HepG2 (cell line): ENCODE measurements around the gene JMJD8. TPM values are rescaled to one million over a fixed set of nuclear protein-coding genes. Genes with fewer than 3 reads are reported as not detected.
A peak's percentile ranks its signal among the peaks of the same experiment; 100 is the strongest.

Experiments
- ATAC-seq: fragments of 200-7000 bp; cut with Tn5 transposase; 3 replicates; pipeline ENCODE4 v1.9.1; 2020; ENCODE audit warnings: mild to moderate bottlenecking, moderate library complexity
- BruUV-seq: library from RNA; stranded (reverse); fragments of 400-500 nt; replicated peaks from 2 replicates; lab custom pipeline; 2021; lab: Mats Ljungman, UMichigan
- CTCF ChIA-PET: fragments of 300-600 bp; formaldehyde crosslinking; extraction: SDS; loops from one replicate; lab custom pipeline; 2021; ENCODE audit warnings: low total read pairs, inconsistent platforms, low intra/inter-chr PET ratio; lab: Yijun Ruan, JAX
- POLR2A ChIA-PET: fragments of 350-600 bp; sonication (Branson Sonifier 250); formaldehyde crosslinking; loops from one replicate; lab custom pipeline; 2020; ENCODE audit warnings: antibody characterized with exemption, inconsistent platforms; lab: Yijun Ruan, JAX
- DNase-seq: peaks from one replicate; pipeline ENCODE4 v3.0.0-alpha.2; 2015; ENCODE audit warnings: low spot score
- FAIRE-seq: peaks from 3 replicates; lab custom pipeline; 2011; peaks lifted over from hg19 to GRCh38; lab: Jason Lieb, UNC
- H2AFZ ChIP-seq: one replicate; pipeline ENCODE4 v1.6.1; 2011; ENCODE audit warnings: low read length, inconsistent platforms
- H3K27ac ChIP-seq: fragments of 300-600 bp; 3 replicates; pipeline ENCODE4 v1.8.0; 2011; ENCODE audit warnings: mixed run types, mild to moderate bottlenecking, mixed read lengths, low read length, inconsistent platforms; ENCODE audit not compliant: insufficient read depth; ENCODE audit errors: extremely low read length
- H3K27me3 ChIP-seq, 2 experiments: fragments of 200-600 bp in 1 of 2; 2 replicates in 1 of 2; 3 replicates in 1 of 2; pipeline versions ENCODE4 v1.6.0 to v1.8.0; 2011; ENCODE audit warnings: low read length in 2 of 2, mild to moderate bottlenecking in 2 of 2, moderate library complexity in 2 of 2, inconsistent platforms in 1 of 2; ENCODE audit not compliant: insufficient read depth in 2 of 2, control insufficient read depth in 1 of 2
- H3K36me3 ChIP-seq, 2 experiments: fragments of 200-600 bp in 1 of 2; replicated peaks in 1 of 2; 2 replicates in 1 of 2; 3 replicates in 1 of 2; pipeline versions ENCODE4 v1.5.1 to v1.8.0; 2011; ENCODE audit warnings: low read length in 2 of 2, inconsistent platforms in 1 of 2; ENCODE audit not compliant: insufficient read depth in 2 of 2, control insufficient read depth in 1 of 2
- H3K4me1 ChIP-seq: 2 replicates; pipeline ENCODE4 v1.5.1; 2012; ENCODE audit warnings: low read length, inconsistent platforms; ENCODE audit not compliant: insufficient read depth
- H3K4me2 ChIP-seq: 2 replicates; pipeline ENCODE4 v1.6.0; 2011; ENCODE audit warnings: low read depth, low read length, inconsistent platforms
- H3K4me3 ChIP-seq, 3 experiments: fragments of 200-600 bp in 1 of 3; sonication (generic), shearing (Covaris generic) in 1 of 3; replicated peaks in 1 of 3; 2 replicates each; pipeline ENCODE4 v1.5.1; 2011 to 2016; ENCODE audit warnings: low read length in 3 of 3, inconsistent platforms in 2 of 3, low read depth in 2 of 3, mild to moderate bottlenecking in 2 of 3, control low read depth in 1 of 3, mixed read lengths in 1 of 3; ENCODE audit not compliant: insufficient read depth in 1 of 3
- H3K79me2 ChIP-seq: one replicate; pipeline ENCODE4 v1.6.1; 2011; ENCODE audit warnings: low read length, inconsistent platforms; ENCODE audit not compliant: insufficient read depth
- H3K9ac ChIP-seq: 2 replicates; pipeline ENCODE4 v1.6.0; 2011; ENCODE audit warnings: mild to moderate bottlenecking, low read depth, low read length, inconsistent platforms; ENCODE audit not compliant: insufficient read depth
- H3K9me3 ChIP-seq: 2 replicates; pipeline ENCODE4 v1.5.1; 2012; ENCODE audit warnings: mild to moderate bottlenecking, low read length
- H4K20me1 ChIP-seq: 2 replicates; pipeline ENCODE4 v1.6.0; 2011; ENCODE audit warnings: inconsistent platforms, mild to moderate bottlenecking, low read length, moderate library complexity; ENCODE audit not compliant: insufficient read depth
- CHD4 ChIP-seq: fragments of 200-600 bp; sonication (generic); IDR thresholded peaks from 2 replicates; pipeline ENCODE4 v1.7.0; 2017; ENCODE audit warnings: mild to moderate bottlenecking, low read length, borderline replicate concordance
- EZH2 ChIP-seq: conservative IDR thresholded peaks from 2 replicates; pipeline ENCODE4 v1.6.1; 2012; ENCODE audit warnings: mild to moderate bottlenecking, low read depth, low read length, moderate library complexity
- GABPA ChIP-seq, 2 experiments: IDR thresholded peaks; 2 replicates each; pipeline ENCODE4 v1.6.1; 2011 to 2016; ENCODE audit warnings: low read depth in 2 of 2, low read length in 1 of 2, missing biosample characterization in 1 of 2, missing genetic modification characterization in 1 of 2
- REL ChIP-seq: sonication (generic); formaldehyde crosslinking; conservative IDR thresholded peaks from 2 replicates; pipeline ENCODE4 v1.8.0; 2022; ENCODE audit warnings: mild to moderate bottlenecking, missing genetic modification reagents, moderate library complexity
- SP140L ChIP-seq: sonication (generic); formaldehyde crosslinking; IDR thresholded peaks from 2 replicates; pipeline ENCODE4 v1.4.0; 2020; ENCODE audit warnings: missing genetic modification reagents, borderline replicate concordance
- ZNF782 ChIP-seq: sonication (generic); formaldehyde crosslinking; IDR thresholded peaks from 2 replicates; pipeline ENCODE4 v1.4.0; 2020; ENCODE audit warnings: missing genetic modification reagents, mild to moderate bottlenecking, borderline replicate concordance
- WGBS: methylation state at CpG from one replicate; pipeline ENCODE4 v1.1.6; 2017; ENCODE audit warnings: low lambda C conversion rate; 5-methylcytosine and 5-hydroxymethylcytosine counted together
- in situ Hi-C: cut with HindIII; loops from 2 replicates; pipeline ENCODE4 v1.10.0; 2017; ENCODE audit warnings: low pct_unique_long_range_greater_than_20kb; ENCODE audit not compliant: extremely low pct_ligation_motif_present
- intact Hi-C: fragments of 100-400 bp; cut with micrococcal nuclease; formaldehyde crosslinking; loops from one replicate; pipeline ENCODE4 v1.10.0; 2022; ENCODE audit not compliant: unreplicated experiment
- polyA plus RNA-seq, 8 experiments: library from polyadenylated mRNA; depleted of rRNA in 3 of 8; stranded (reverse) in 7 of 8; unstranded in 1 of 8; fragments of >200 nt; fragmentation: Illumina TruSeq in 4 of 8; extraction: Trizol in 4 of 8; gene quantifications; 2 replicates each; pipeline versions ENCODE4 v1.2.1 to v1.2.3, GENCODE V29; 2011 to 2016; ENCODE audit warnings: low read depth in 4 of 8, missing spikeins in 1 of 8, mixed read lengths in 1 of 8; ENCODE audit not compliant: insufficient read depth in 1 of 8
- total RNA-seq, 5 experiments: library from RNA; depleted of rRNA; stranded (reverse); fragments of >200 nt; fragmentation: Illumina TruSeq; extraction: Trizol; gene quantifications; 2 replicates each; pipeline ENCODE4 v1.2.3, GENCODE V29; 2016; ENCODE audit warnings: low read depth in 1 of 5
- TF ChIP-seq, protein P1 (sequence below): IDR thresholded peaks from 2 replicates; pipeline ENCODE4 v1.6.1; 2016; ENCODE audit warnings: control low read depth

Gene JMJD8
- total and polyA plus RNA-seq, 2 of the 13 experiments (the other 11 are each of a cell fraction or from before 2014, with no cell fraction given) = 2.6 to 11.8 TPM

- H3K9ac ChIP-seq = no peak overlapping the region
- no peak overlapping the region for H3K27ac ChIP-seq
- no peaks in the 10 kb centered on the region for H3K9me3 ChIP-seq
- no peaks in the 10 kb centered on the region for H3K4me1 ChIP-seq
- no peaks in the 10 kb centered on the region for H3K36me3 ChIP-seq
- H3K27me3 ChIP-seq = peaks cover 27 to 86% of the 10 kb centered on the region in 2 experiments; a peak in 4 of 5 replicates
- ATAC-seq (no peak), DNase-seq (no peak), FAIRE-seq (no peak)
- BruUV-seq = no TSS peak
- in situ Hi-C loops = no loop called here
- no peak overlapping the region for H3K4me2 ChIP-seq
- no peaks in the 10 kb centered on the region for H3K79me2 ChIP-seq
- 20% methylated on average over 7 of the region's 49 CpGs for WGBS
- H4K20me1 ChIP-seq = no peaks in the 10 kb centered on the region
- intact Hi-C loops = no loop called here
- TF ChIP-seq EZH2 (0 out of 2 replicates have a peak, but pooled peaks have one; percentile 73), SP140L (CRISPR knock-in tag) (no peak)
- ChIA-PET CTCF (no interaction called here), POLR2A (interaction anchor here (1.4 kb wide), 1 partner anchor 11 kb away, joined by 4 read pairs; no protein-coding TSS in a partner anchor)
- no peak overlapping the region for H2AFZ ChIP-seq
- no peak overlapping the region for H3K4me3 ChIP-seq
Measured at GRCh38 chr16:706189-707061, 22.3 kb upstream of the JMJD8 start.

DNA sequence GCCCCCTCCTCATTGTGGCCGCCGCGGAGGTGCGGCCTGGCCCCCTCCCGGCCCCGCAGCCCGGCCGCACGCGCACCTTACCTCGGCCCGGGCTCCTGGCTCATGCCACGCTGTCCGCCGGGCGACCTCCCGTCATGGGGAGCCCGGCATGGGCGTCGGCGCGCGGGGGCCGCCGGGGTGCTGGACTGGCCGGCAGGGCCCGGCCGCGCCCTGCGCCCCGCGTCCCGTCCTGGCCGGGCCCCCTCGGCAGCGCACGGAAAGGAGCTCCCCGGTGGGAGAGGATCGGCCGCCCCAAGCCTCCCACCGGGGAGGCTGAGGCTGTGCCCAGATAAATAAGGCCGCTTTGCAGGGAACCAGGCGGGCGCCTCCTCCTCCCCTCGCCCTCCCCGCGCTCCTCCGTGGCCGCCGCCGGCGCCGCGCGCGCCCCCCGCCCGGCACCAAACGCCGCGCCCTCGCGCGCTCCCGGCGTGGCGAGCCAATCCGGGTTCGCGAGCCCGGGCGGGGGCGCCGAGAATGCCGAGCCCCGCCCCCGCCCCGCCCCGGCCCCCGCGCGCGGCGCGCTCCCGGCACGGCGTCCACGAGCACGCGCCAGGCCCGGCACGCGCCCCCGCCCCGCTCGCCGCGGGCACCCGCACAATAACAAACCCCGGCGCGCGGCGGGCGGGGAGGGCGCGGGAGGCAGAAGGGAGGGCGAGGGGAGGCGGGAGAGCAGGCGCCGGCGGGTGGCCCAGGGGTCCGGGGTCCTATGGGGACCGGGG lies 21.5 kb upstream of the JMJD8 start, which contains the start of gene FBXL16:
Gene FBXL16, minus strand, starts transcription at position 371 of the 758 bp plus-strand sequence. CDS start 8,396 bp downstream, outside the sequence.
- H3K79me2 ChIP-seq = no peaks in the 10 kb centered on the region
- intact Hi-C loops = no loop called here
- 9% methylated on average over 14 of the region's 115 CpGs for WGBS
- no peak for ATAC-seq
- no TSS peak for BruUV-seq
- no peak for DNase-seq
- ChIA-PET POLR2A (no interaction called here), CTCF (no interaction called here)
- peaks cover 28 to 85% of the 10 kb centered on the region in 2 experiments; a peak in 4 of 5 replicates for H3K27me3 ChIP-seq
- peaks cover 3% of the 10 kb centered on the region; the same call in 1 of the 2 replicates for H4K20me1 ChIP-seq
- no peaks in the 10 kb centered on the region for H3K36me3 ChIP-seq
- H3K4me3 ChIP-seq = no peak within 1 kb of the TSS
- no peak within 1 kb of the TSS for H3K27ac ChIP-seq
- FAIRE-seq = no peak
- H2AFZ ChIP-seq = no peak within 1 kb of the TSS
- TF ChIP-seq, protein P1, sequence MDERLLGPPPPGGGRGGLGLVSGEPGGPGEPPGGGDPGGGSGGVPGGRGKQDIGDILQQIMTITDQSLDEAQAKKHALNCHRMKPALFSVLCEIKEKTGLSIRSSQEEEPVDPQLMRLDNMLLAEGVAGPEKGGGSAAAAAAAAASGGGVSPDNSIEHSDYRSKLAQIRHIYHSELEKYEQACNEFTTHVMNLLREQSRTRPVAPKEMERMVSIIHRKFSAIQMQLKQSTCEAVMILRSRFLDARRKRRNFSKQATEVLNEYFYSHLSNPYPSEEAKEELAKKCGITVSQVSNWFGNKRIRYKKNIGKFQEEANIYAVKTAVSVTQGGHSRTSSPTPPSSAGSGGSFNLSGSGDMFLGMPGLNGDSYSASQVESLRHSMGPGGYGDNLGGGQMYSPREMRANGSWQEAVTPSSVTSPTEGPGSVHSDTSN (CRISPR knock-in tag) = no peak
- TF ChIP-seq GABPA (IDR thresholded peaks at IDR 0.05; ENCODE audit: low read depth, low read length) (no peak), GABPA (CRISPR knock-in tag; IDR thresholded peaks at IDR 0.05; ENCODE audit: low read depth) (no peak), CHD4 (no peak), ZNF782 (no peak), REL (CRISPR knock-in tag) (no peak)
- no peaks in the 10 kb centered on the region for H3K4me1 ChIP-seq
- in situ Hi-C loops = no loop called here
- no peaks in the 10 kb centered on the region for H3K9me3 ChIP-seq
- no peak within 1 kb of the TSS for H3K9ac ChIP-seq
- H3K4me2 ChIP-seq = no peak within 1 kb of the TSS
